Measurements from ENCODE around the gene CDK14.

Gene CDK14

DNA sequence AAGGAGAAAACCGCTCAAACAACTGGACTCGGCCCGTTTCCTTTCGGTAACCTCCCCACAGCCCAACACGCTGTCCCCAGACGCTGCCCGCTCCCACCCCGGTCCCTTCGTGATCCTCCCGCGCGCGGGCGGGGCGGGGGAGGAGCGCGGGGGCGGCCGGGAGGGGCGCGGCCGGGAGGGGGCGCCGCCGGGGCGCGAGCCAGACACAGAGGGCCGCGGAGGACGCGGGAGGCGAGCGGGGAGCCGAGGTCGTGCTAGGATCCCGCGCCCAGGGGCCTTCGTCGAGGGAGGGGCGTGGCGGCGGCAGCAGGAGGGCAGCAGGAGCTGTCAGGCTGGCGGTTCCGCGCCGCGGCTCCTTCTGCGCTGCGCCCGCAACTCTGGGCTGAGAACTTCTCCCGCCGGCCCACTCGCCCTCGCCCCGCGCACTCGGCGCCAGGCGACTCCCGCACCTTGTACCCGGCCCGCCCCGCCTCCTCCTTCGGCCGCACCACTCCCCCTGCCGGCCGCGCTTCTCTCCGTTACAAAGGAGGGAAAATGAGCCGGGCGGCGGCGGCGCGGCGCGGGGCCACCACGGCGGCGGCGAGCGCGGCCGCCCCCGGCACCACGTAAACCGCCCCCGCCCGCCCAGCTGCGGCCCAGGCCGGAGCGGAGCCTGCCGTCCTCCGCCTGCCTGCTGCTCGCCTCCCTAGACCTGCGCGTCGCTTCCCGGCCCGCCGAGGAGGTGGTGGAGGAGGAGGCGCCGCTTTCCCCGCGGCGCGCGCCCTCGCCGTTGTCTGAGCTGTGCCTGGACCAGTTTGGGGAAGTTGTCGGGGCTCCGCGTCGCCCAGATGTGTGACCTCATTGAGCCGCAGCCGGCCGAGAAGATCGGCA is at the start of gene CDK14:
CDK14 (plus strand) TSS at position 521 of the 870 bp plus-strand sequence; CDS start at position 828, 307 bp downstream.
- peak; percentile 63 for DNase-seq

DNA sequence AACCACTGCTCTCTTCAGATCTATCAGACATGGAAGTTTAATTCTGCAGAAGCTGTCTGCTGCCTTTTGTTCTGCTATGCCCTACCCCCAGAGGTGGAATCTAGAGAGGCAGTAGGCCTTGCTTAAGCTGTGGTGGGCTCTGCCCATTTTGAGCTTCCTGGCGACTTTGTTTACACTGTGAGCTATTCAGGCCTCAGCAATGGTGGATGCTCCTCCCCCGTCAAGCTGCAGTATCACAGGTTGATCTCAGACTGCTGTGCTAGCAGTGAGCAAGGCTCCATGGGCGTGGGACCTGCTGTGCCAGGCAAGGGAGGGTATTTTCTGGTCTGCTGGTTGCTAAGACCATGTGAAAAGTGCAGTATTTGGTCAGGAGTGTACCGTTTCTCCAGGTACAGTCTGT is 45.1 kb upstream of the CDK14 start:
- no peak for DNase-seq

DNA sequence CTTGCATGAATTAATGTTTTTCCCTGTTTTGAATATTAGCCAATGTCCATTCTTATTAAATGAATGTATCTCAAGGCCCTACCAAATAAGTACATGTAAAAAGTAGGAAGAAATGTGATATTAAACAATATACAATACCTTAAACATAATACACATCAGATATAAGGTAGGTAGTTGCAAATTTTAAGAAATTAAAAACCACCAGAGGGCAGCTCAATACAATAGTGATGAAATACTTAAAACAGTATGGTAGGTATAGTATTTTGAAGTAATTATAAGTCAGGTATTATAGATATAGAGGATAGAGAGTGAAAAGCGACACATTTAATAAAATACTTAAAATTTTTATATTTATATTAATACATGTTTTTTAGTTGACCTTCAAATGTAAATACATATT is 43.6 kb upstream of the CDK14 start:
- DNase-seq = peak; percentile 32

DNA sequence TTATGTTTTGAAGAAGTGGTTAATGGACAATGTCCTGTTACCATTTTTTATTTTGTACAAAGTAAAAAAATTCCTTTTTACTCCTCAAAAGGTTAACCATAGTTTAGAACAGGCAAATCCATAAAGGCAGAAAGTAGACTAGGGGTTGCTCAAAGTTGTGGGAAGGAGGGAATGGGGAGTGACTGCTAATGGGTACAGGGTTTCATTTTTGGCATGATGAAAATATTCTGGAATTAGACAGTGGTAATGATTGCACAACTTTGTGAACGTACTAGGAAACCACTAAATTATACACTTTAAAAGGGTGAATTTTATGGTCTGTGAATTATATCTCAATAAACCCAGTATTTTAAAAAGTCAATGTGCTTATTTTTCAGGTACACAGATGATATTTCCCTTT is 35.4 kb upstream of the CDK14 start:
- DNase-seq = peak; percentile 68

DNA sequence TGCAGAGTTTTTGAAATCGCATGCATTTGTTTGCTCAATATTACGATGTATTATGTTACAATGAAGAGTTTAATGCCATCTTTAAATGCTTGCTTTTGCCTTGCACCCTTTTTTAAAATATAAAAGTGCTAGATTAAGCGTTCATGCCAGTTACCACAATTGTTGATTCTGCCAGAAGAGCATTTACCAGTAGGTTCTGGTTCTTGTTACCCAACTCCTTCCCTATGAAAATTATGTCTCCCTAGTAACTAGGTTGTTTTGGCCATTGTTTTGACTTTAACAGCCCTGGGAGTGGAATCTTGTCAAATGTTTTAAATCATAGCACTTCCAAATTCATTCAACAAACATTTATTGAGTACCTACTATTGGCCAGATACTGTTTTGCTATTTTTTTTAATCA is 32.8 kb upstream of the CDK14 start:
- DNase-seq = no peak

DNA sequence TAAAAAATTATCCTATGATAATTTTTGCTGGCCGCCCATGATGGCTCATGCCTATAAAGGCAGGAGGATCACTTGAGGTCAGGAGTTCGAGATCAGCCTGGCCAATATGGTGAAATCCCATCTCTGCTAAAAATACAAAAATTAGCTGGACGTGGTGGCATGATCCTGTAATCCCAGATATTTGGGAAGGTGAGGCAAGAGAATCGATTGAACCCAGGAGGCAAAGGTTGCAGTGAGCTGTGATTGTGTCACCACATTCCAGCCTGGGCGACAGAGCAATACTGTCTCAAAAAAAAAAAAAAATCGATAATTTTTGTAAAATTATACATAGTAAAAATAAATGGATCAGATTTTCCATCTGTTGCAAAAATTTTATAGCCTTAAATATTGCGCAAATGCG is 31.7 kb upstream of the CDK14 start:
- DNase-seq = no peak

DNA sequence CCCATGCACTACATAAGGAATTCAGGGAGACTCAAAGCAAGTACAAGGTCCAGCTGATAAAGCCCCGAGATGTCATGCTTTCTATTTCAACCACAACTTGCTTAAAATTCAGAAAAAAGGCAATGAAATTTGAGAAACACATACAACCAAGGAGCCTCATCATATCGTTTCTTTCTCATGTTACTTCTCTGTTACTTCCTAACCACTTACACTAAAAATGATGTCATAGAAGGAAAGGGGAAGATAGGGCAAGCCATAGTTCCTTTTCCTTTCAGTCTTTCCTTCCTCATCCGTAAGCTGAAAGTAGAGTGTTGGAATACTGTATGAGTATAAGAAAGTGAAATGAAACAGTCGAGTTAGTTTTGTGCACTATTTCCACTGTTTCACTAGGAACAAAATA is 27.9 kb upstream of the CDK14 start:
- DNase-seq = no peak

DNA sequence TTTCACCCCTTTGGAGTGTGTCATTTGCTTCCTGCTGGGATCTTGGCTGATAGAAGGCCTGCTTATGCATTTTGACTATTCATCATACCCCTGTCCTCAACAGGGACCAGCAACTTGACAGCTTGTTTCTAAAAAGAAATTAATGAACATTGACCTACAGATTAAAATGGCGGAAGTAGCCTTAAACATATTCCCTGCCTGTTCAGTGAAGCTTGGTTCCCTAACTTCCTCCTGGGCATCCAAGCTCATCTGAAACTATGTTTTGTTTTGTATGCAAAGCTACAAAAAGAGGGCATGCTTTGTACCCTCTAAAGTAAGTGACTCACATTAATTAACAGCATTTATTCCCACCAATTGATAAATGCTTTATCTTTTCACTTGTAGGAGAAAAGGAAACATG is 26.8 kb upstream of the CDK14 start:
- DNase-seq = no peak

DNA sequence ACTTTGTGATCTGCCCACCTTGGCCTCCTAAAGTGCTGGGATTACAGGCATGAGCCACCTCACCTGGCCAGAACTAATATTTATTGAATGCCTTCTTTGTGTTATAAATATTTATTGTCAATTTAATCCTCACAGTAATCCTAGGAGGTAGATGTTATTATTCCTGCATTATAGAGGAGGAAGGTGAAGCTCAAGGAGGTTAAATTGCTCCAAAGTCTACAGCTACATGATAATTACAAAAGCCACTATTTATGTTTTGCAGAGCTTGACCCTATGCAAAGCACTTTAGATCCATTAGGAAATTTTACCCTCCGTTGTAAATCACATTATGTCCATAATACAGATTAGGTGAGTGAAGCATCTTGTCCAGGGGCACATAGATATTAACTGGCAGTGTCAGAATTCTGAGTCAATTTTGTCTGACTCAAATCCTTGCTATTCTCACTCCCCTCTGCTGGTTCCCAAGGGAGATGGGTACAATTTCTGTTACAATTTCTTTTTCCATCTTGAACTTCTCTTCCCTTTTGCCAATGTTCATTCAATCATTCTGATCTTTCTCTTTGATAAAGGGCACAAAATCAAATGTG is 25.7 kb upstream of the CDK14 start:
- DNase-seq = peak; percentile 42

DNA sequence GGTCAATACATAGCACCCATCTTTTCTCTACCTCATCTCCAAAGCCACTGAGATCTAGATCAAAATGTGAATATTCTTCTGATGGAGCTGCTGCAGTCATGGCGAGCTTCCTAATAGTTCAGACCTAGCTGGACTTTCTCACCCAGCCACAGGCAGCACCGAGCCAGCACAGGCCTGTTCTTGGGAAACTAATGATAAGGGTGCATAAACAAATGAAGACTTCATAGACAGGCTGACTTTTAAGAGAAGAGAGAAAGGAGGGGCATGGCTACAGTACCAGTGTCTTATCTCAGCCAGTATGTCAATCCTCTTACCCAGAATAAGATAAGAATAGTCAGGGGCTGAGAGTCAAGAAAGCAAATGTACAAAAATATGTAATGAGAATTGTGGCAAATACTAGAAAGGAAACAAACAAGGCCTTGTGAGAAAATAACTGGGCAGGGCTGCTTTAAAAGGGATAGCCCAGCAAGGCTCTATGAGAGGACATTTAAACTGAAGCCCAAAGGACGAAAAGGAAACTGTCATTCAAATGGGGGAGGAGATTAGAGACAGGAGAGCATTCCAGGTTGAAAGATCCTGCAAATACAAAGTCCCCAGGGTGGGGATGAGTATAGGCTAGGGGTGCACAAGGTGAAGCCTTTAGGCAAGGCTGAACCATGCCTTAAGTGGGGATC is 21.8 kb upstream of the CDK14 start:
- DNase-seq = no peak

DNA sequence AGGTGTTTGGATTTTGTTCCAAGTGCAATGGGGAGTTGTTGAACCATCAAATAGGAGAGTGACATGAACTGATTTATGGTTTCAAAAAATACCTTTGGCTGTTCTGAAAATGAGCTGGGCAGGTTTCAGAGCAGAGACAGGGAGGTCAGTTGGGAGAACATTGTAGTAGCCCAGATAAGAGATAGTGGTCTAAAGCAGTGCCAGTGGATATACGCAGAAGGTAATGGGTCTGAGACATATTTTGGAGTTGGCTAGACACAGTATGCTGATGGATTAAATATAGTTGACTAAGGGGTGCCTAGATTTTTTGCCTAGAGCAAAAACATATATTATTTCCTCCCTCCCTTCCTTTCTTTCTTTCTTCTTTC is 21.3 kb upstream of the CDK14 start:
- no peak for DNase-seq

DNA sequence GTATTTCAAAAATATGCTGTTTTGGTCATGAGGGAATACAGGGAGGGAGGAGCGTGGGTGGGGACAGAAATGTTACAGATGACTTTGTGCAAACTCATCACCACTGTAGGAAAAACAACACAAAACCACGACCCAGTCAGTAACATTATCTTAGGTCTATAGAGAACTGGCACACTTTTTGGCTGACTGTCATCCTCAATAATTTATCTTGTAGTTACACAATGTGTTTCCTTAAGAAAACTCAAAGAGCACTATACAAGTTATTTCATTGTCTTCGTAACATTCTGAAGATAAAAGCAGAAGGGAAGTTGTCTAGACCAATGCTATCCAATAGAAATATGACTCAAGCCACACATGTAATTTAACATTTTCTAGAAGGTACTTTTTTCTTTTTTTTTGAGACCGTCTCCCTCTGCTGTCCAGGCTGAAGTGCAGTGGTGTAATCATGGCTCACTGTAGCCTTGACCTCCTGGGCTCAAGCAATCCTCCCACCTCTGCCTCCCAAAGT is 16.9 kb upstream of the CDK14 start:
- DNase-seq = peak; percentile 93

DNA sequence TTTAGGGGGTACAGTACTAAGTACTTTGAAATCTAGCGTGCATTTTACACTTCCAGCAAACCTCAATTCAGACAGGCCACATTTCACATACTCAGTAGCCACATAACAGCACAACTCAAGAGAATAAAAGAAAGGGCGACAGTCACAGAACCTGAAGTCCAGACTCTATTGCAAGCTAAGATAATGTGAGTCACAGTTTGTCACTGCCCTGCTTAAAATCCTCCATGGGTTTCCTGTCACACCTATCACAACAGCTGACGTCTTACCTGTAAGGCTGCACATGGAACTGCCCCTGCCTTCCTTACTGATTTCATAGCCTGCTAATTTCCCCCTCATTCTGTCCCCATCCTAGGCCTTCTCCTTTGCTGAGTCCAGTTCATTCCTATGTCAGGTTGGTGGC is 16.1 kb upstream of the CDK14 start:
- no peak for DNase-seq

DNA sequence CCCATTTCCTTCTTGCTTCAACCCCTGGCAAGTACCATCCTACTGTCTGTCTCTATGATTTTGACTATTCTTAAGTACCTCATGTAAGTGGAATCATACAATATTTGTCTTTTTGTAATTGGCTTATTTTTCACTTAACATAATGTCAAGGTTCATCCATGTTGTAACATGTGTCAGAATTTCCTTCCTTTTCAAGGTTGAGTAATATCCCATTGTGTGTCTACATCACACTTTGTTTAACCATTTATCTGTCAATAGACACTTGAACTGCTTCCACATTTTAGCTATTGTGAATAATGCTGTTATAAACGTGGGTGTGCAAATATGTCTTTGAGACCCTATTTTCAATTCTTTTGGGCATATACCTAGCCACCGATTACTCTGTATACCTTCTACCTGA is 14.0 kb upstream of the CDK14 start:
- no peak for DNase-seq

DNA sequence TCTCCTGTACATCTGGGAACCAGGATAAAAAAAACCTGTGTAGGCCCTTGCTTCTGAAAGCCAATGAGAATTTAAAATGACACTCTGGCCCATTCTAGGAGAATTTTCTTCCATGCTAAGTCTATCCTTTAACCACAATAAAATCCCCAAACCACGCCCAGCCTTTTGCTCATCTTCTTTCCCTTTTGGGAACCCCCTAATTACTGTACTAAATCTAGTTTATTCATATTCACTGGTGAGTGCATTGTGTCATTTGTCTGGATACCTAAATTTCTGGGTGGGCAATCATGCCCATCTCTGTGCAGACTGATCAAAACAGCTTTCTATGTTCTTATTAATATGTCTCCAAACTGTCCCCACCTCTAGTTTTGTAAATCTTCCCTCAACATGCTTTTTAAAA is 11.7 kb upstream of the CDK14 start:
- DNase-seq = no peak

DNA sequence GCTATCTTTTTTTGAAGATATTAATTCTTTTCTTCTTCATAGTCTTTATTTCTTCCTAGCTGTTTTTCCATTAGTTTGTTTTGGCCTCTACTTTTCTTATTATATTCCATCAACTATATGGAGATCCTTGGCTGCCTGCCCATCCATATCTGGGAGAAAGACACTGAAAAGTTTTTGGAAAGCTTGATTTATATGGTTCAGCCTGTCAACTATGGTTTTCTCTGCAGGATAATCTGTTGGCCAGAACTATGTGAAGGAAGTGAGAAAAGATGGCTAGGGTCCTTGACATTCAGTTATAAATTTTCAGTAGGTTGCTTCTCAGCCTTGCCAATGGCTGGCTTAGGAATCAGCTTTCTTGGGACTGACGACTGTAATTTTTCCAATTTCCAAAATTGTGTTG is 10.0 kb upstream of the CDK14 start:
- DNase-seq = peak; percentile 79

DNA sequence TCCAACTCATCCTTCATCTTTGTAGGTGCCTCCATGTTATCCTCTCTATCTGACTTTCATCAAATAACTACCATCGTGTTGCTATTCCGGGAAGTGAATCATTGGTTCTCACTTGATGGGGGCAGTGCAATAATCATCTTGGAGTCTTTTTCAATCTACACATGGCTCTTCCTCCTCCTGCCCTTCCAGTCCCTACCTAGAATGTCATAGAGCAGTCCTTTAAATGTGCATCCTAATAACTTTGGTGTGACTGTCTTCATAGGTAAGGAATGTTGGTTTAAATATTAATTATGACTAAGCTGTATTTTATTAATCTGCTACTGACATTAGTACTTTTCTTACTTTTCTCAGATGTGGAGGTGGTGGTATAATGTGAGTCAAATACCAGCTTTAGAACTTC is 8.4 kb upstream of the CDK14 start:
- DNase-seq = no peak

DNA sequence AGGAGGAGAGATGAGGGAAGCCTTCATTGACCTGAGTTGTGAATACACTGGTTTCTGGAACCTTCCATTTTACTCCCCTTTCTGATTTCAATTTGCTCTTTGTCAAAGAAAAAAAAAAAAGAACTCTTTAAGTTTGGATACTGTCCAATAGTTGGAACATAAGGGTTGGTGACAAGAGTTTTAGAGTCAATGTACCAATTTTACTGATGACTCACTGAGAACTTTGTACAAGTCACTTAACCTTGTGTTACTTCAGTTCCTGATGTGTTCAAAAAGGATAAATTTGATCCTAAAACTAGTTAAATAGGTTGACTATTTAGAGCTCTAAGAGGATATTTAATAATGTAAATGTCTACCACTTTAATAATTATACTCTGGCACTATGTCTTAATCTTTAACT is 4.1 kb upstream of the CDK14 start:
- no peak for DNase-seq

DNA sequence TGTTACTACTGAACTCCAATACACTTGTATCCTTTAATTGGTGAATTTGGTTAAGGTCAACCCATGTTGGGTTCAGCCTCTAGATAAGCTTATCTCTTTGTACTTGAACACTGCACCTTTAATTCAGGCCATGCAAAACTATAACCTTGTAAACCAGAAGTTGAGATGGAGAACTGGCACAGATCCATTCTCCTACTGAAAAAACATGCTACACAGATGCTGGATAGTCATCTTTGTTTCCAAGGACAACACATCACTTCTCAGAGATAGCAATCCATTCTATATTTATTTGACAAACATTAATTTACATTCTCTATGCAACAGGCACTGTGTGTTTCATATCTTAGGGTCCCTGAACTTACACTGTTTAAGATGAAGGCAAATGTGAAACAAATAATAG is 2.9 kb upstream of the CDK14 start:
- no peak for DNase-seq

DNA sequence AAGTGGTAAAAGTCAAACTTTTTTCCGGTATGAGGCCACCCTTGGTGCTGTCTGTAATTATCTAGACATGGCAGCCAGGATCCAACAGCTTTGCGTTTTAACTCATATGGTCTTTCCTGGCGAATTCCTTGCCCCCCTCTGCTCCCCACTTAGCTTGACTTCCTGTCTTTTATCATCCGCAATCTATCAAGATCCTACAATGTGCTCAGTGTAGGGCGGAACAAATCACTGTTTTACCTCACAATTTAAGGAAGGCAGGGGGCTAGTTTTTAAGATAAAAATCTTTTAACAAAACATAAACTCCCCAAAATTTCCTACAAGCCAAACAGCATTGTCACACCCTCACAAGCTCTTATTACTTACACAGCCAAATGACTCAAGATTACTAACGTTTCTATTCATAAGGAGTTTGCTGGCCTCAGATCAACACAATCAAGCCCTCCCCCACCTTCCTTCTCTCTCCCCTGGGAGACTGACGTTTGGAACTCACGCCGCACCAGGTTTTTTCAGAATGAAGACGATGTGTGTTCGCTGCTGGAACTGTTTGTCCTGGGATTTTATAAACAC is 1.3 kb upstream of the CDK14 start:
- DNase-seq = peak; percentile 84

DNA sequence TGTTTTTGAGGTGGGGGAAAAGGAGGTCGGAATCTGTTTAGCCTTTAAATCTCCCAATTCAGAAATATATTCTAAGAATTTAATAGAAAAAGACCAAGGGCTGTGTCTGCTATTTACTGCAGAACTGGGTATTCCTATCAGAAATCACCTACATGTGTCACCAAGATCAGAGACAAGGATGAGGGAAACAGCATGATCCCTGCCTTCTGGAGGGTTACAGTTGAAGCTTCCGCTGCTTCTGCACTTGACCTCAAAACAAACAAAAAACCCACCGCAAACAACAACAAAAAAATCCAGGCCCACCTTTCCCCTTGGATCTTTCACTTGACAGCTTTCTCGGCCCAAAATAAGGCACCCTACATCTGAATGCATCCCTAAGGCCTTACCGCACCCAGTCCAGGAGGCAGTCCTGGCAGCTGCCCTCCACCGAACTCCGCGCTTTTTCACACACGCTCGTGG is 750 bp upstream of the CDK14 start:
- no peak for DNase-seq

DNA sequence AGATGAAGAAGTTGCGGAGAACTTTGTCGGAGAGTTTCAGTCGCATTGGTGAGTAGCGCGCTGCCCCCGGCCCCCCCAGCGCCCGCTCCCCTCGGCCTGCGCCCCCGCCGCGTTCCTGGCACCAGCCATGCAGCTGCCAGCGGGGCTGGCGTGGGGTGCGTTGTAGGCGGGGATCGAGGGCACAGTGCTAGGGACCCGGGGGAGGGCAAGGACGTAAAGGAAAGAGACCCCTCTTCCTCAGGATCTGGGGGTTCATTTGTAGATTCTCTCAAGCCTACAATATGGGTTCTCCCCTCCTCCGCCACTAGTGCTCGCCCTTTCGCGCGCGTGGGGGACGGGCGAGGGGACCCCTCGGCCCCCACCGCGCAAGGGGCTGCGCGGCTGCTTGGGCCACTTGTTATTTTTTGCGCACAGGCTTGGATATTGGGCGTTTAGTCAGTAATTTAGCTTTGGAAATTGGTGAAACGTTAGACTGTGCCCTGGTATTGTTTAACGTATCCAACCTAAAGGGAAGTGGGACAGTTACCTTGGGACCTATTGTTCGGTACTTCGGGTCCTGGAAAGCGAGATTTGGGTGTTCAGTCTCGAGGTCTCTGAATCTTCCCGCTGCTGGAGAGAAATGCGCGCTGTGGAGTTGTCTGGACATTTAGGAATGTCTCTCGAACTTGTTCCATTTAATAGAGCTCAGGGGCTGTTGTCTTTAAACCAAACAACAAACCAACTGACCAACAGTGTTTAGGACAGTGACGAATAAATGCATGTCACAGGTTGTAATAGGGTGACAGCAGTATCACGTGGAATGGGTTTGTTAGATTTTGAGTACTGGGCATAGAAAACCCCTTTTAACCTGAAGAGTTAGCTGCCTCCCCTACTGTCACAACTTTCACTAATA is 796 bp downstream of the CDK14 start:
- DNase-seq = peak; percentile 37
